Pulmonary artery endothelial cell (primary cell): ENCODE results near the gene STX1A. TPM values are rescaled to one million over a fixed set of nuclear protein-coding genes. Genes with fewer than 3 reads are reported as not detected.

Experiments
- DNase-seq: peaks from one replicate; pipeline ENCODE4 v3.0.0-alpha.2; 2011; ENCODE audit warnings: low read depth, low spot score
- total RNA-seq: library from RNA; depleted of rRNA; stranded (reverse); fragments of >200 nt; gene quantifications from 2 replicates; pipeline ENCODE4 v1.2.3, GENCODE V29; 2014

STX1A gene
- total RNA-seq, result 21.8 and 23.5 TPM in 2 replicates

DNA sequence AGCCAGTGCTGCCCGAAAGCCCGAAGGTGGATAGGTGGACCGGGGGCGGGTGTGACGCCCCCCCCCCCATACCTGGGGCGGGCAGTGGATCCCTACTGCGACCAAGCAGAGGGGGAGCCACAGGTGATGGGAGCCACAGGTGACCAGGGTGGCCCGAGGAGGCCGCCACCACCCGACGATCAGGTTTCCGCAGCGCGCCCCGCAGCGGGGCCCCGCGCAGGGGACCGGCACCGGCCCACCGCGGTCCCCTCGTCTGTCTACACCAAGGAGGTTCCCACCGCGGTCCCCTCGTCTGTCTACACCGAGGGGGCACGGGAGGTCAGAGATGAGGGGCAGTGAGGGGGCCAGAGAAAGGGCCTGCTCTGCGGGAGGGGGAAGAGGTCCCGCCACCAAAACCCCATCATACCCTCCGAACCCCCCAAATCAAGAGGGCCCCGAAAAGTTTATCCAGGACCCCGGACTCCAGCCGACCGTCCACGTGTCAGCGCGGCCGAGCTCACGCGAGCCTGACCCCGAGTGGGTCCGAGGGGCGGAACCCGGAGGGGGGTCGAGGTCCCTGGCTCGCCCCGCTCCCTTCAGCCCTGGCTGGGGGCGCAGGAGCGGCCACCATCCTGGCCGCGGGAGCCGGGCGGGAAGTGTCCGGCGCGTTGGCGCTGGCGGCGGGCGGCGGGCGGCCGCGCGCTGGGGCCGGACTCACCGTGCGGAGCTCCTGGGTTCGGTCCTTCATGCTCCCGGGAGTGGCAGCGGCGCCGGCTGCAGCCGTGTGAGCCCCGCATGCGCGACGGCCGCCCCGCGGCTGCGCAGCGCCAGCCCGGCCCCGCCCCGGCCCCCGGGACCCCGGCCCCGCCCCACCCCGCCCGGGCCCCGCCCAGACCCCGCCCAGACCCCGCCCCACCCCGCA lies at the start of gene STX1A:
Gene STX1A, minus strand, starts transcription at position 765 of the 901 bp plus-strand sequence. Its CDS starts 38 bp downstream, at position 727.
- no peak for DNase-seq

DNA sequence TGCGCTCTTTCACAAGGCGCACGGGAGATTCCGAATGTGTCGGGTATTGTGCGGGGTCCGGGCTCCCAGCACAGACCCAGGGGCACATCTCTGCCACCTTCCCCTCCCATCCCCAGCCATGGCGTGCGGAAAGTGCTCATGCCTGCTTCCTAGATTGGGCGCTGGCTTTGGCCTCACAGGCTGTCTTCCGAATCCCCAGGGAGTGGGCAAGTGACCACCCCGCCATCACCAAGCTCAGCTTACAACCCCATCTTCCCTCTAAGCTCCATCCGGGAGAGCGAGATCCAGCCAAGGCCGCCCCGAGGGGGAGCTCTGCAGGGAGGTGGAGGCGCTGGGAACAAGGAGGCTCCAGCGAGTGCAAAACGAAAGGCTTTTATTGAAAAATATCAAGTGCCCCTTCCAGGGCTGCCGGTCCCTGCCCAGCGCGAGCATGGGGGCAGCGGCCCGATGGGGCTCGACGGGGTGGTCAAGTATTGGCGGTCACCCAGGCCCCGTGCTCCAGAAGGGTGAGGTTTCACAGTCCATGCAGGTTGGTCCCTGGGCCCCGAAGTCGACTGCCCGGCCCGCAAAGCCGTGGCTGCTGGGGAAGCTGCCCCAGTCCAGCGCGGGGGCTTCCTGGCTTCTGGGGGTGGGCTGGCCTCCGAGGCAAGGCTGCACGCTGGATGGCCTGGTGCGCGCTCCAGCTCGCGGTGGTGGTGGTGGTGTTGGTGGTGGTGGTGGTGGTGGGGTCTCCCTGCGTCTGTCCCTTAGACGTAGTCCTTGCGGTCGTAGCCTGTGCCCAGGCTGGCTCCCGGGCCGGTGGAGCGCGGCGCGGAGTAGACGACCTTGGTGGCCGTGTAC lies 49.4 kb upstream of the STX1A start:
- DNase-seq, result no peak

DNA sequence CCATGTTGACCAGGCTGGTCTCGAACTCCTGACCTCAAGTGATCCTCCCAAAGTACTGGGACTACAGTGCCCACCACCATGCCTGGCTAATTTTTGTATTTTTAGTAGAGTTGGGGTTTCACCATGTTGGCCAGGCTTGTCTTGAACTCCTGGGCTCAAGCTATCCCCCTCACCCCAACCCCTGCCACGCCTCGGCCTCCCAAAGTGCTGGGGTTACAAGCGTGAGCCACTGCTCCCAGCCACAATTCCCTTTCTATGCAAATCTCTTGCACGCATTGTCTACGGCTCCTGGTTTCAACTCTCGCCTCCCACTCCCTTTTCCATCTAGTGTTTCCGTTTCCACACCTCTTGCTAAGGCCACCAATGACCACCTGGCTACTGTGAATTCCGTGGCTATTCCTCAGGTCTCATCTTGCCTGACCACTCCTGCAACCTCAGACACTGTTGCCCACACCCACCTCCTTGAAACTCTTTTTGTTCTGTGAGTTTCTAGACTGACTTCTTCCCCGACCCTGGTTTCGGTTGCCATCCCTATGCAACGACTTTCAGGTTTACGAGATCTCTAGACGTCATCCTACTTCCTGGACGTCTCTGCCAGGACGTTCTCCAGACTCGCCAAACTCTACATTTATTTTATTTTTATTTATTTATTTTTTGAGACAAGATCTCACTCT lies 47.2 kb upstream of the STX1A start:
- DNase-seq, result no peak

DNA sequence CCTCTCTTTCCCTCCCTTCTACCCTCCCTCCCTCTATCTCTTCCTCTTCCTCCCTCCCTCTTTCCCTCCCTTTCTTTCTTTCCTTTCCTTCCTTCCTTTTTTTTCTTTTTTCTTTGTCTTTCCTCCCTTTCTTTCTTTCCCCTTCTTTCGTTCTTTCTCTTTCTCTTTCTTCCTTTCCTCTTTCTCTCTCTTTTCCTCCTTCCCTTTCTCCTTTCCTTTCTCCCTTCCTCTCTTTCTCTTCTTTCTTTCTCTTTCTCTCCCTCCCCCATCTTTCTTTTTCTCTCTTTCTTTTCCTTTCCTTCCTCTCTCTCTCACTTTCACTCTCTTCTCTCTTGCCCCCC lies 43.2 kb upstream of the STX1A start:
- DNase-seq, result no peak

DNA sequence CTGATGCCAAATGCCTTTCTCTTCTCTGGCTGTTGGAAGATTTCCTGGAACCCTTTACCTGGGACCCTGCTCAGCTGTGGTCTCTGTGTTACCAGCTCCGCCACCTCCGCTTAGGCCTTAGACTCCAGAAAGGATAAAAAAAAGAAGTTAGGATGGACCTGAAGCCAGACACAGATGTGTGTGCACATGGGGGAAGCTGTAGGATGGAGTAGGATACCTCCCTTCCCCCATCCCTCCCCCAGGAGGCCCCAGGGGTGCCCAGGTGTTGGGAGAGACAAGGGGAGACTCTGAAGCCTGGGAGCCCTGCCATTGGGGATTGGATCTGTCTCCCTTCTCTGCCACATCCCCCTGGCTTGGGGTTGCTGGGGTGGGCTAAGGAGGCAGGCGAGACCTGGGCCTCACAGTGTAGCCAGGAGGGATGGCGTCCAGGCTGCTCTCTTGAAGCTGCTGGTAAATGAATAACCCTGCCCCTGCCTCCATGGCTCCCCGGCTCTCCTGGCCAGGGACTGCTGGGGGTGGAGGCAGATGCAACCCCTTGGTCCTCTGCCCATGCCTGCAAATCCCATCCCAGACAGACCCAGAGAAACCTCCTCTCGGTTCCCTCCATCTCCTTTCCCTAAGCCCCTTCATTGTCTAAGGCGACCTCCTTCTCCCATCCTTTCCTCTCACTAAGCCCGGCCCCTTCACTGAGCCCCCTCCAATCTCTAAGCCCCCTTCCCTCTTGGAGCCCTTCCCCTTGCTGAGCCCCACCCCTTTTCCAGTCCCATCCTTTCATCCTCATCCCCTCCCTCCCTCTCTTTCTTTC lies 42.6 kb upstream of the STX1A start:
- DNase-seq, result no peak

DNA sequence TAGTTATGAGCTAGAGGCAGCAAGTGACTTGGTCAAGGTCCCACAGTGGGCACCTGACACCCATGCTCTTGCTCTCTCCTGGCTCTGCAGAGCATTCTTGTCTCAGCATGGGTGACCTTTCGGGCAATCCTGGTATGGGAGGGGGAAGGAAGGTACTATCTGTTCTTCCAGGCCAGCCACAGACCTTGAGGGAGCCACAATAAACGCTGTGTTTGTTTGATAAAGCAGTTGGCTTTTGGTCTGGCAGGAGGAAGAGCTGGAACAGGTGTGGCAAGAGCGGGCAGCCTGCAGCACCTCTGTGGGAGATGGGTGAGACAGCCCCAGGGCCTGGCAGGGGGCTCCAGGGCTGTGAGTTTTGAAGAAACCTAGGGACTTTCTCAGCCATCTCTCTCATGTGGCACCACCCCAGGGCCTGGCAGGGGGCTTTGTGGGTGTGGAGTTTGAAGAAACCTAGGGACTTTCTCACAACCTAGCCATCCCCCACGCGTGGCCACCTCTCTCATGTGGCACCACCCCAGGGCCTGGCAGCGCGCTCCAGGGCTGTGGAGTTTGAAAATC lies 39.2 kb upstream of the STX1A start:
- DNase-seq, result no peak

DNA sequence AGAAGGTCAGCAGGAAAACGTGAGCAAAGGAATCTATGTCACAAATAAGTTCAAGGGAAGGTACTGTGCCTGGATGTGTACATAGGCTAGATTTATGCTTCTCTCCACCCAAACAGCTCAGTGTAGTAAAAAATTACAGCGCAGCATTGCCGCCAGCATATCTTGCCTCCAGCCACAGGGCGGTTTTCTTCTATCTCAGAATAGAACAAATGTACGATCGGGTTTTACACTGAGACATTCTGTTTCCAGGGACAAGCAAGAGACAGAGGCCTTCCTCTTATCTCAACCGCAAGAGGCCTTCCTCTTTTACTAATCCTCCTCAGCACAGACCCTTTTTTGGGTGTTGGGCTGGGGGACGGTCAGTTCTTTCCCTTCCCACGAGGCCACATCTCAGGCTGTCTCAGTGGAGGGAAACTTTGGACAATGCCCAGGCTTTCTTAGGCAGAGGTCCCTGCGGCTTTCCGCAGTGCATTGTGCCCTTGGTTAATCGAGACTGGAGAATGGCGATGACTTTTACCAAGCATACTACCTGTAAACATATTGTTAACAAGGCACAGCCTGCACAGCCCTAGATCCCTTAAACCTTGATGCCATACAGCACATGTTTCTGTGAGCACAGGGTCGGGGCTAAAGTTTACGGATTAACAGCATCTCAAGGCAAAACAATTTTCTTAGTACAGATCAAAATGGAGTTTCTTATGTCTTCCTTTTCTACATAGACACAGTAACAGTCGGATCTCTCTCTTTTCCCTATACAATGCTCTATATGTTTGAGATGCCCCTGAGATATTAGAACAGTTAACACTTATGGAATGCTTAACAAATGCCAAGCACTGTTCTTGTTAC lies 30.7 kb upstream of the STX1A start:
- no peak for DNase-seq

DNA sequence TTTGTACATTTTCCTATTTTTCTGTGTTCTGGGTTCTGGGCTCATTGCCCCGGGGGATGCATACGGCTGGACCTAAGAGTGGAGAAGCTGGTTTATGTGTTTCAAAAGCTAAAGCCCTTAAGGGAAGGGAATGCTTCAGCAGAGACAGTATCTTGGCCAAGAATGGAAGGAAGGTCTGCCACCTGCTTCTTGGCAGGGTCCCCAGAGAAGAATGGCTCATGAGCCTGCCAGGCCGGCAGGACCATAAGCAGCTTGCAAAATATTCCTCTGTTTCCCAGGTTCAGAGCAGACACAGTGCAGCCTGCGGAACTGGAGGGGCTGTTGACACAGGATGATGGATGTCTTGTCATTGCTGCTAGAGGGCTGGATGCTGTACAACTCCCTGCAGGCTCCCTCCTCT lies 26.9 kb upstream of the STX1A start:
- no peak for DNase-seq

DNA sequence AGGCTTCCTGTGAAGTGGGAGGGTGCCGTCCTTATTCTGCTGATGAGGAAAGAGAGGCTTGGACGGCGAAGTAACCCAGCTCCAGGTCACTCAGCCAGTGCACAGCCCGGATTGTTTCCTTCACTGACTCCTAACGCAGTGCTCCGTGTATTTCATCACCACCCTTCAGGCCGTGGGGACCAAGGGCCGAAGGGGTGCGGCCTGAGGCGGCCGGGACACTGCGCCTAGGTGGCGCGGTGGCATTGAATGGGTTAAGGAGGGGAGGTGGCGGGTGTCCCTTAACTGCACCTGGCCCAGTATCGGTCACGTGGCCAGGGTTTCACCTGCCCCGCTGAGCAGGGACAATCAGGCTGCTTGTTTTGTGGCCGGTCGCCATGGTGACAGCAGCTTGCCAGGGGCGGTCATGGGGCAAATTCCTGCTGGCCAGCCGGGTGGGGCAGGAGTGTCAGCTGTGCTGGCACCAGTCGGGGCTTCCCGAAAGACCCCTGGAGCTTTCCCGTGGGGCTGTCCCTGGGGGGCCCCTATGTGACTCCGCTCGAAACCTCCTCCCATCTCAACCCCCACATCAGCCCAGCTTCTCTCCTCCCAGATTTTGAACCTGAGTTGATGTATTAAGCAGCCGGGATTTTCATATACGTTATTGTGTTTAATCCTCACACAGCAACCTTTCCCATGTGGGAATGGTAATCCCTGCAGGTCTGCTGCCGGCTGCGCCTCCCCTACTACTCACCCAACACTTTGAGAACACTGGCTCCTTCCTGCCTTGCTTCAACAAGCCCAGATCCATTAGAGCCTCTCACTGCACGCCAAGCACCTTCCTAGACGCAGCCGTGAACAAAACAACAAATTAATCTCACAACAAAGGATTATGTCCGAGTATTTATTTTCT lies 23.5 kb upstream of the STX1A start:
- no peak for DNase-seq

DNA sequence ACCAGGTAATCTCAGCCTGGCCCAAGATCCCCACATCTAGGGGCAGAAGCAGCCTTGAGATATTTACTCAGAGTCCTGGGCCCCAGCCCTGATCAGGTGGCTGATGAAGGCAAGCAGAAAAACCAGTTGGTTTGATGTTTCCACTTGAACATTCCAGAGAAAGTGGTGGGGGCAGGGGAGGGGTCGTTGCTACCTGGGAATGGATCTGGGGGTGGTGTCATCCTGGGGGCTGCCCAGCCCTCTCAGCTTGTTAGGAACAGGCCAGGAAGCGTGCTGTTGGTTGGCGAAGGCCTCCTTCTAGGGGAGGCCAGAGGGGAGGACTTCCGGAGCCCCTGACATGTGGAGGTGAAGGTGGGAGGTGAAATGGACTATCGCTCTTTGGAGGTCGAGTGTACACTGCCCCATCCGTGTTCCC lies 22.9 kb upstream of the STX1A start:
- DNase-seq, result no peak

DNA sequence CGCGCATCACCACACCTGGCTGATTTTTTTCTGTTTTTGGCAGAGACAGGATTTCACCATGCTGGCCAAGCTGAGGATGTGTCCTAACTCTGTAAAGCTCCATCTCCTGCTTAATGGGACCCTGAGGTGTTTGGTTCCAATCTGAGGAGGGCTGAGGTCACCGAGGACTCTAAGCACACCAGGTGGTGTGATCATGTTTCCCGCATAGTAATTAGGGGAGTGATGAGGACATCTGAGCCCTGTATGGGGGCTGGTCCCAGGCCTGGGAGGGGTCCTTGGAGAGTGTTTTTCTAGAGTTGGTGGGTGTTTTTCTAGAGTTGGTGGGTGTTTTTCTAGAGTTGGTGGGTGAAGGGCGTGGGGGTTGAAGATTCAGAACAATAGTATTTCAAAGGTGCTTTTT lies 22.1 kb upstream of the STX1A start:
- DNase-seq, result no peak

DNA sequence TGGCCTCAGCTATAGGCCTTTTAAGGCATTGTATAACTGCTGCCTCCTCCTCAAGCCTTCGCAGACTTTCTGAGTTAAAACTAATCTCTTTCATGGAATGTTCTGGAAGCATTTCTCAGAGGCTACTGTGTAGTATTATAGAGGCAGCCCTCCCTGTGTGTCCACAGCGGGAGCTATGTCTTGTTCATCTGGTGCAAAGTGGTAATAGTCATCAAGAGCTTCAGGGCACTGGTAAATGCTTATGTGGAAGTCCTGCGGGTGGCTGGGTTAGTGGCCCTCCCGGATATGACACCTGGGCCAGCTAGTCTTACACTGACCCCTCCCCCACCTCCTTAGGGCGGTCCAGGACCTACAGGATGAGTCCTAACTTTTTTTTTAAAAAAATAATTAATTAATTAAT lies 21.3 kb upstream of the STX1A start:
- no peak for DNase-seq

DNA sequence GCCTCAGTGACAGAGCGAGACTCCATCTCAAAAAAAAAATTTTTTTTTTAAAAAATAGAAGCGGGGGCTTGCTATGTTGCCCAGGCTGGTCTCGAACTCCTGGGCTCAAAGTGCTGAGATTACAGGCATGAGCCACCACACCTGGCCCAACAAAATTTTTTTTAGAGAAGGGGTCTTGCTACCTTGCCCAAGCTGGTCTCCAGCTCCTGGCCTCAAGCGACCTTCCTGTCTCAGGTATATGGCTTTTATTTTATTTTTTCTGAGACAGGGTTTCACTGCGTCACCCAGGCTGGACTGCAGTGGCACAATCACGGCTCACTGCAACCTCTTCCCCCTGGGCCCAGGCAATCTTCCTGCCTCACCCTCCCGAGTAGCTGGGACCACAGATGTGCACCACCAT lies 20.7 kb upstream of the STX1A start:
- DNase-seq, result no peak

DNA sequence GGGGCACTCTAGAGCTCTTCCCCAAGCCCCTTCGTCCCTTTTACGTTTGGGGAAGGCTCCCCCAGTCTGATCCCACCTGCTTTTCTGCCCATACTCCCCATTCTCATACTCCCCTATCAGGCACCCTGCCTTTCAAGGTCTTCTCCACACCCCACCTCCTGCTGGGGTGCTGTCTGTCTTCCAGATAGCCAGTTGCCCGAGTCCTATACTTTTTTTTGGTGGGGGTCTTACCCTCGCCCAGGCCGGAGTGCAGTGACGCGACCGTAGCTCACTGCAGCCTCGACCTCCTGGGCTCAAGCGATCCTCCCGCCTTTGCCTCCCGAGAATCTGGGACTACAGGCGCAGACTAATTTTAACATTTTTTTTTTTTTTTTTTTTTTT lies 19.9 kb upstream of the STX1A start:
- no peak for DNase-seq

DNA sequence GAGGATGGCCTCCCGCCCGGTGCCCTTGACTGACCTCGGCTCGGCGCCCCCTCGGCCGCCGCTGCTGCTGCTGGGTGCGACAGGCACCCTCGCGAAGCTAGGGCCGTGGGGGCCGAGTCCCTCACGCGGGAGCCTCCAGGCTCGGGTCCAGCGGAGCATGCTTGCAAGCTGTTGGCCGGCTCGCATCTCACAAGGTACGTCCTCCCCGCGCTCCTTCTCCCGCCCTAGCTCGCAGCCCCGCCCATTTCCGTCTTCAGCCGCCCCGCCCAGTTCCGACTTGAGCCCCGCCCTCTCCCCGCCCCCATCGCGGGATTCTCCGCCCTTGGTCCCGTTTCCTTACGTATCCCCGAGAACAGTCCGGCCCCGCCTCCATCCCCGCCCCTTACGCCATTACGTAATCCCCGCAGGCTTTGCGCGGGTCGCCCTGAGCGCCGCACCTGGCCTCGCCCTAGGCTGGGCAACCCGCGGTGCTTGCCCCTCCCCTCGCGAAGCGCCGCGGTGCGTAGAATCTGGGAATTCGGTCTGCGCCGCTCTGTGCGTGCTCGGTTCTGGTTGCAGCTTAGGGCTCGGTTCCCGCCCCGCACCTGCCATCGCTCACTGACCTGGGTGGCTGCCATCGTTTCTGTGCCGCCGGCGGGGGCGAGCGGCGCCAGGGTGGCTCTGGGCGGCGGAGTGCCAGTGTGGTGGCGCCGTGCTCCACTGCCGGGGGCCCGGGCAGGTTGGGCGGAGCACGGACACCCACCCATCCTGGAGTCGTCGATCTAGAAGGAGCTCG lies 19.3 kb upstream of the STX1A start, which contains the start of gene ABHD11:
Gene ABHD11, minus strand, starts transcription at position 191 of the 775 bp plus-strand sequence. Its CDS starts 32 bp downstream, at position 159.
- peak; percentile 82 for DNase-seq

DNA sequence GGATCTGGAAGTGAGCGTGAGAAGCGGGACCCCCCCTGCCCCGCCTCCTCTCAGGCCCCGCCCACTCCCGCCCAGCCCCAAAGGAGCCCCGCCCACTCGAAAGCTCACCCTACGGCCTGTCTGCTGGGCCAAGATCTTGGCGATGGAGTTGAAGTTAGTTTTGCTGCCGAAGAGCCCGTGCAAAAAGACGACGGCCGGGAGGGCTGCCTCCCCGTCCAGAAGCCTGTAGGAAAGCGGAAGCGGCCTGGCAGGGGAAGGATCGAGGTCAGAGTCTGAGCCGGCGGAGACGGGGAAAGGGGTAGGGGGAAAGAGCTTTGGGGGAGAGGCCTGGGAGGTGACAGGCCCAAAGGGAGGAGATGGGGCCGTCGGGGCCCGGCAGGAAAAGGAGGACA lies 18.7 kb upstream of the STX1A start:
- DNase-seq, result no peak

DNA sequence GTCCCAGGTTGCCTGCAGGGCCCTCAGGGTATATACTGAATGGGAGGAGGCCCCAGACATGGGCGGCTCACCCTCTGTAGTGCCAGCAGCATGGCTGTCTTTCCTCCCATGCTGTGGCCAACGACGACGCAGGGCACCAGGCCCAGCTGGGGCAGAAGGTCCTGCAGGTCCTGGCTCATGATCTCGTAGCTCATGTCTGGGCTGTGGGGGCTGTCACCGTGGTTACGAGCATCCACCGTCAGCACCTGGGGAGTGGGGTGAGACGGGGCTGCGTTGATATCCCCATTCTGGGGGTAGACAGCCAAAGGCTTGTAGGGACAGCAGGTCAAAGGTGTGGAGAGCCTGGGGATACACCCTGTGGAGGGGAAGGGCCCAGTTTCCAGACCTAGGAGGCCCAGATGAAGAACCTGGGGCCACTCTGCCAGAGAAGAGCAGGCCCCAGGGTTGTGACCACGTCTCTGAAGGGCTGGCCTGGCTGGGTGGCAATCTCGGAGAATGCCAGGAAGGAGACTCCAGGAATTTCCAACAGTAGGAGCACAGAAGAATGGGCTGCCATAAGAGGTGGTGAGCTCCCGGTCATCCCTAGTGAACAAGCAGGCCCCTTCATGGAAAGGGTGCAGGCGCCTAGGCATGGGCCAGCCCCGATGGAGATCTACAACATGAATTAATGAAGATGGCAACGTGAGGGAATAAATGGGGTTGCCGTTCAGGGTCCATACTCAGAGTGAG lies 18.2 kb upstream of the STX1A start:
- no peak for DNase-seq
